Nephron progenitor cell (in vitro differentiated cells): ENCODE results near the gene P2RY2.

Experiments
- DNase-seq: peaks from one replicate; pipeline ENCODE4 v3.0.0; 2021
- H3K27ac Mint-ChIP-seq: 2 replicates; pipeline ENCODE4 v1.8.0; 2021; ENCODE audit warnings: mild to moderate bottlenecking, moderate library complexity, mixed read lengths
- H3K27me3 Mint-ChIP-seq: 2 replicates; pipeline ENCODE4 v1.8.0; 2021; ENCODE audit warnings: mild to moderate bottlenecking, low read depth, mixed read lengths; ENCODE audit not compliant: poor library complexity
- H3K36me3 Mint-ChIP-seq: 2 replicates; pipeline ENCODE4 v1.8.0; 2021; ENCODE audit warnings: low read depth, mixed read lengths
- H3K4me1 Mint-ChIP-seq: 2 replicates; pipeline ENCODE4 v1.8.0; 2021; ENCODE audit warnings: mixed read lengths
- H3K4me3 Mint-ChIP-seq: 2 replicates; pipeline ENCODE4 v1.8.0; 2021; ENCODE audit warnings: mild to moderate bottlenecking, moderate library complexity, mixed read lengths
- H3K9me3 Mint-ChIP-seq: 2 replicates; pipeline ENCODE4 v1.8.0; 2021; ENCODE audit warnings: mild to moderate bottlenecking, moderate library complexity, mixed read lengths
- TF ChIP-seq, protein P1 (sequence below): fragments of 200-600 bp; sonication (generic); IDR thresholded peaks from 2 replicates; pipeline ENCODE4 v1.5.0; 2021; ENCODE audit warnings: antibody characterized with exemption

P2RY2 gene

DNA sequence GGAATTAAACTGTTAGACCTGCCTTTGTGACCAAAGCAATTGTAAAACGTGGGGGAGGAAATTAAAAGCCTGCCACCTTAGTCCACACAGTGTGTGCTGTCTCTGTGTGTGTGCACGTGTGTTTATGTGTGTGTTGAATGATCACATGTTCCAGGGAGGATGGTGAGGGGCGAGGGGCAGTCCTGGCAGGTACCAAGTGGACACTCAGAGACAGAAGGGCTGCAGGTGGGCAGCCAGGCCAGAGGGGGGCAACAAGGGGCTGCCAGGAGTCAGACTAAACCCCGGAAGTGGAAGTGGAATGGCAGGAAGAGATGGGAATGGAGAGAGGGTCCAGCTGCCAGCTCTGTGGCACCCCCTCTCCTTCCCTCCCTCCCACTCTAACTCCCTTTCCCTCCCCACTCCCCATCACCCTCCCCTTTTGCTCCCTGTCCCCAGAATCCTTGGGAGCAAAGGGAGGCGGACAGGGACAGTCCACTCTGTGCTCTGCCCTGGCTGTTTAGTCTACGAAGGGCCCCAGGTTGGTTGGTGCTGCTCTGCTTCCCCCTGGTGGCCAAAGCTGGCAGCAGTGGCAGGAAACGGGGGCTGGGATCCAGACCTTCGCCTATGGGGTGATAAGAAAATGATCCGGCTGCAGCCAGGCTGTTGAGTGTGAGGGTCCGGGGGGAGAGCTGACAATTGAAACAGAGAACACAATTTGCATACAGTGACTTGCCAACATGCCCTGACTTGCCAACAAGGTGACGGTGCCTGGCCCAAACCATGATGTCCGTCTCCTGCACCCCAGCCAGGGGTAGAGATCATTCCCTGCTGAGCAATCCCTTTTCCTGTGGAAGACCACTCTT lies 24.4 kb downstream of the P2RY2 start:
- Mint-ChIP-seq H3K4me1 (peaks cover 44% of the 10 kb centered on the region), H3K27ac (no peak overlapping the region), H3K36me3 (no peaks in the 10 kb centered on the region), H3K27me3 (peaks cover 14% of the 10 kb centered on the region), H3K4me3 (peak overlapping the region; percentile 75), H3K9me3 (no peaks in the 10 kb centered on the region)
- TF ChIP-seq, protein P1, sequence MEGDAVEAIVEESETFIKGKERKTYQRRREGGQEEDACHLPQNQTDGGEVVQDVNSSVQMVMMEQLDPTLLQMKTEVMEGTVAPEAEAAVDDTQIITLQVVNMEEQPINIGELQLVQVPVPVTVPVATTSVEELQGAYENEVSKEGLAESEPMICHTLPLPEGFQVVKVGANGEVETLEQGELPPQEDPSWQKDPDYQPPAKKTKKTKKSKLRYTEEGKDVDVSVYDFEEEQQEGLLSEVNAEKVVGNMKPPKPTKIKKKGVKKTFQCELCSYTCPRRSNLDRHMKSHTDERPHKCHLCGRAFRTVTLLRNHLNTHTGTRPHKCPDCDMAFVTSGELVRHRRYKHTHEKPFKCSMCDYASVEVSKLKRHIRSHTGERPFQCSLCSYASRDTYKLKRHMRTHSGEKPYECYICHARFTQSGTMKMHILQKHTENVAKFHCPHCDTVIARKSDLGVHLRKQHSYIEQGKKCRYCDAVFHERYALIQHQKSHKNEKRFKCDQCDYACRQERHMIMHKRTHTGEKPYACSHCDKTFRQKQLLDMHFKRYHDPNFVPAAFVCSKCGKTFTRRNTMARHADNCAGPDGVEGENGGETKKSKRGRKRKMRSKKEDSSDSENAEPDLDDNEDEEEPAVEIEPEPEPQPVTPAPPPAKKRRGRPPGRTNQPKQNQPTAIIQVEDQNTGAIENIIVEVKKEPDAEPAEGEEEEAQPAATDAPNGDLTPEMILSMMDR = peak; percentile 93
- peak; percentile 90 for DNase-seq

DNA sequence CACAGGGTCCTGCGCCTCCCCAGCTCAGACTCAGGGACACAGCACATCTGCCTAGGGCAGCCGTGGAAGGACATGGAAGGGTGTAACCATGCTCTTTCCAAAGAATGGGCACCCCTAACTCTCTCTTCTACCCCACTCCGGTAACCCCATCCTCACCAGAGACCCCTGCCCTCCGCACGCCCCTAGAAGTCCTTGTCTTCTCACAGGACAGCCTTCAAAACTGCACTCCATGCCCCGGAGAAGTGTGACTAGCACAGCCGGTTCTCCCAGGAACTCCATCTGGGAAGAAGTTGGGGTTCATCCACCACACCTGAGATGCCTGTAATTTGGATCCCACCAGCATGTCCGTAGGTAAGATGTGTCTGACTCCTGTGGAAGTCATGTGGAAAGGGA lies 25.0 kb downstream of the P2RY2 start:
- Mint-ChIP-seq H3K4me1 (peaks cover 38% of the 10 kb centered on the region), H3K4me3 (peak overlapping the region; percentile 44), H3K9me3 (no peaks in the 10 kb centered on the region), H3K27ac (no peak overlapping the region), H3K36me3 (no peaks in the 10 kb centered on the region), H3K27me3 (peaks cover 14% of the 10 kb centered on the region)
- TF ChIP-seq, protein P1 = no peak
- no peak for DNase-seq

DNA sequence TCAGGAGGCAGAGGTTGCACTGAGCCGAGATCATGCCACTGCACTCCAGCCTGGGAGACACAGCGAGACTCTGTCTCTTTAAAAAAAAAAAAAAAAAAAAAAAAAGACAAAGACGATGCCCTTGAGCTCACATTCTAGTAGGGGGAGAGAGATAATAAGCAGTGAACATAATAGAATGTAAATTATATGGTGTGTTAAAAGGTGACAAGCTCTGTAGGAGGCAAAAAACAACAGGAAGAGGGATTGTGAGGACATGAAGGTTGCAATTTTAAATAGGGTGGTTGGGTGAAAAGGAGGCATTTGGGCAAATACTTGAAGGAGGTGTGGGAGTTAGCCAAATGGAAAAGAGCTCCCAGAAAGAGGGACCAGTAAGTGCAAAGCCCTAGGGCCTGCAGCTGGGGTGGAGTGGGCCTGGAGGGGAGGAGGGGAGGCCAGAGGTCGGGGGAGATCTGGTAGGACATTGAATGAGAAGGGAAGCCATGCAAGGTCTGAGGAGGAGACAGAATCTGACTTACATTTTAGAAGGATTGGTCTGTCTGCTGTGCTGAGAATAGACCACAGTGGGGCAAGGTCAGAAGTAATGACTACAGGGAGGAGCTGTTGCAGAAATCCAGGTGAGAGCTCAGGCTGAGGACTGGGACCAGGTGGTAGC lies 26.6 kb downstream of the P2RY2 start:
- H3K4me1 Mint-ChIP-seq = peaks cover 32% of the 10 kb centered on the region
- H3K27me3 Mint-ChIP-seq = peaks cover 14% of the 10 kb centered on the region
- TF ChIP-seq, protein P1 = no peak
- no peaks in the 10 kb centered on the region for H3K36me3 Mint-ChIP-seq
- H3K4me3 Mint-ChIP-seq = no peak overlapping the region
- no peaks in the 10 kb centered on the region for H3K9me3 Mint-ChIP-seq
- H3K27ac Mint-ChIP-seq = no peak overlapping the region
- no peak for DNase-seq

DNA sequence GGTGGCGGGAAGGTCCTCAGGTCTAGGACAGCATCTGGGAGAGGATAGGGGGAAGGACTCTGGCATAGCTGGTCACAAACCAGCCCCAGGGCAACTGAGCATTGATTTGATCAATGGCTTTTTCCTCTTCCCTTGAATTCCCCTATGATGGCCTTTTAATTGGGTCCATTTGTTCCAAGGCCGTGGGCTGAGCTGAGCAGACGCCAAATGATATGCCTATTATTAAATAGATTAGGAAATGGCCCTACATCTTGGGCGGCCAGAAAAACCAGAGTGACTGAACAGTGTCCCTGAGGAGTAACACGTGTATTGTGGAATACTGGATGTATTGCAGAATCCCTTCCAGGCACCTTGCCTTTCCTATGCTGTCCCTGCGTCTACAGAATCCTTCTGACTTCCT lies 27.4 kb downstream of the P2RY2 start:
- H3K36me3 Mint-ChIP-seq = no peaks in the 10 kb centered on the region
- no peaks in the 10 kb centered on the region for H3K9me3 Mint-ChIP-seq
- H3K27me3 Mint-ChIP-seq = peaks cover 14% of the 10 kb centered on the region
- DNase-seq = no peak
- TF ChIP-seq, protein P1 = no peak
- H3K4me3 Mint-ChIP-seq = no peak overlapping the region
- H3K4me1 Mint-ChIP-seq = peaks cover 32% of the 10 kb centered on the region
- no peak overlapping the region for H3K27ac Mint-ChIP-seq

DNA sequence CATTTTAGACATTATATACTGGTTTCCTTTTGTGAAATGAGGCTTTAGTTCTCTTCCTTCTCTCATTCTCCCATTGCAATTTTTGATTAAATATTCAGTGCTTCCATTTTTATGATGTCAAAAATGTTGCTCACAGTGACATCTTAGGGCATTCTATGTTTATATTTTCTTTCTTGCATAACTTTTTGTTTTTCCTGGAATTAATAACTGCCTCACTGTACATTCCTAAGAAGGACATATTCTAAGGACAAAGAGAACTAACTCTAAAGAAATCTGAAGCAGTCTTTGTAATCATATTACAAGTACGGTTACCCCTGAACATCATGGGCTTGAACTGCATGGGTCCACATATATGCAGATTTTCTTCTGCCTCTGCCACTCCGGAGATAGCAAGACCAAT lies 28.2 kb downstream of the P2RY2 start:
- Mint-ChIP-seq H3K4me1 (peaks cover 32% of the 10 kb centered on the region), H3K36me3 (no peaks in the 10 kb centered on the region), H3K27me3 (peaks cover 14% of the 10 kb centered on the region), H3K9me3 (no peaks in the 10 kb centered on the region), H3K4me3 (no peak overlapping the region), H3K27ac (no peak overlapping the region)
- no peak for DNase-seq
- TF ChIP-seq, protein P1 = no peak
